ENCODE data around the gene DAPK2.
A peak's percentile ranks its signal among the peaks of the same experiment; 100 is the strongest.

DAPK2 gene

GRCh38 chr15:63889831-63890230 lies 156.5 kb downstream of the DAPK2 start:
- no peak for DNase-seq (ENCODE audit: low read depth)
- H3K4me3 ChIP-seq (ENCODE audit: low read depth, low read length), result no peak overlapping the region

- DNase-seq (ENCODE audit: low read depth), result no peak
- H3K4me3 ChIP-seq (ENCODE audit: low read depth, low read length), result no peak overlapping the region
Measured at GRCh38 chr15:63888823-63889222, 157.5 kb downstream of the DAPK2 start.

GRCh38 chr15:63888146-63888545 lies 158.1 kb downstream of the DAPK2 start:
- H3K4me3 ChIP-seq (ENCODE audit: low read depth, low read length), result no peak overlapping the region
- DNase-seq (ENCODE audit: low read depth), result no peak

- no peak for DNase-seq (ENCODE audit: low read depth)
- no peak overlapping the region for H3K4me3 ChIP-seq (ENCODE audit: low read depth, low read length)
Measured at GRCh38 chr15:63887630-63888029, 158.7 kb downstream of the DAPK2 start.

GRCh38 chr15:63884953-63885352 lies 161.3 kb downstream of the DAPK2 start:
- DNase-seq (ENCODE audit: low read depth), result no peak
- H3K4me3 ChIP-seq (ENCODE audit: low read depth, low read length), result no peak overlapping the region

- H3K4me3 ChIP-seq (ENCODE audit: low read depth, low read length), result no peak overlapping the region
- DNase-seq (ENCODE audit: low read depth), result no peak
Measured at GRCh38 chr15:63881431-63881830, 164.9 kb downstream of the DAPK2 start.

GRCh38 chr15:63880744-63881143 lies 165.5 kb downstream of the DAPK2 start:
- no peak overlapping the region for H3K4me3 ChIP-seq (ENCODE audit: low read depth, low read length)
- DNase-seq (ENCODE audit: low read depth), result no peak

GRCh38 chr15:63879995-63880394 lies 166.3 kb downstream of the DAPK2 start:
- H3K4me3 ChIP-seq (ENCODE audit: low read depth, low read length), result no peak overlapping the region
- DNase-seq (ENCODE audit: low read depth), result no peak

- no peak for DNase-seq (ENCODE audit: low read depth)
- H3K4me3 ChIP-seq (ENCODE audit: low read depth, low read length), result no peak overlapping the region
Measured at GRCh38 chr15:63879211-63879610, 167.1 kb downstream of the DAPK2 start.

GRCh38 chr15:63877713-63878271 lies 168.5 kb downstream of the DAPK2 start:
- no peak for DNase-seq (ENCODE audit: low read depth)
- no peak overlapping the region for H3K4me3 ChIP-seq (ENCODE audit: low read depth, low read length)

- no peak overlapping the region for H3K4me3 ChIP-seq (ENCODE audit: low read depth, low read length)
- no peak for DNase-seq (ENCODE audit: low read depth)
Measured at GRCh38 chr15:63876085-63876662, 170.1 kb downstream of the DAPK2 start.

- no peak overlapping the region for H3K4me3 ChIP-seq (ENCODE audit: low read depth, low read length)
- DNase-seq (ENCODE audit: low read depth), result no peak
Measured at GRCh38 chr15:63874616-63875015, 171.7 kb downstream of the DAPK2 start.

- H3K4me3 ChIP-seq (ENCODE audit: low read depth, low read length), result no peak overlapping the region
- no peak for DNase-seq (ENCODE audit: low read depth)
Measured at GRCh38 chr15:63872759-63873510, 173.3 kb downstream of the DAPK2 start.

- DNase-seq (ENCODE audit: low read depth), result peak; percentile 49
- no peak overlapping the region for H3K4me3 ChIP-seq (ENCODE audit: low read depth, low read length)
Measured at GRCh38 chr15:63870487-63871209, 175.6 kb downstream of the DAPK2 start.

GRCh38 chr15:63870043-63870394 lies 176.3 kb downstream of the DAPK2 start:
- no peak for DNase-seq (ENCODE audit: low read depth)
- H3K4me3 ChIP-seq (ENCODE audit: low read depth, low read length), result no peak overlapping the region

GRCh38 chr15:63869371-63870042 lies 176.8 kb downstream of the DAPK2 start:
- no peak for DNase-seq (ENCODE audit: low read depth)
- H3K4me3 ChIP-seq (ENCODE audit: low read depth, low read length), result no peak overlapping the region

GRCh38 chr15:63864186-63864585 lies 182.1 kb downstream of the DAPK2 start:
- H3K4me3 ChIP-seq (ENCODE audit: low read depth, low read length), result no peak overlapping the region
- no peak for DNase-seq (ENCODE audit: low read depth)

- no peak for DNase-seq (ENCODE audit: low read depth)
- no peak overlapping the region for H3K4me3 ChIP-seq (ENCODE audit: low read depth, low read length)
Measured at GRCh38 chr15:63861946-63862517, 184.3 kb downstream of the DAPK2 start.

- H3K4me3 ChIP-seq (ENCODE audit: low read depth, low read length), result no peak overlapping the region
Measured at GRCh38 chr15:63860555-63860954, 185.7 kb downstream of the DAPK2 start.

GRCh38 chr15:63860155-63860554 lies 186.1 kb downstream of the DAPK2 start:
- no peak overlapping the region for H3K4me3 ChIP-seq (ENCODE audit: low read depth, low read length)
- no peak for DNase-seq (ENCODE audit: low read depth)

More at GRCh38 chr15:63860555-63860954, 185.7 kb downstream of the DAPK2 start:
- DNase-seq (ENCODE audit: low read depth), result no peak
